ENCODE results near the gene C2CD3.

GRCh38 chr11:74170694-74171629 lies at the start of gene C2CD3, which contains the start of gene PPME1:
- peak; percentile 54; the same call in 1 of the 2 replicates for TF ChIP-seq POLR2AphosphoS5 (IDR thresholded peaks at IDR 0.05; ENCODE audit: low read depth)
- TF ChIP-seq CTCF (IDR thresholded peaks at IDR 0.05; ENCODE audit: insufficient read depth, low read length), result no peak
- TF ChIP-seq REST (IDR thresholded peaks at IDR 0.05; ENCODE audit: insufficient replicate concordance, low read depth), result peak; percentile 85

Data from HL-60 (cell line).